Measurements from ENCODE around the gene FAF2. TPM values are rescaled to one million over a fixed set of nuclear protein-coding genes. Genes with fewer than 3 reads are reported as not detected.

The FAF2 gene
- total RNA-seq, 4 donors from 2014 or later = 14.0 to 20.7 (median 14.7) TPM

DNA sequence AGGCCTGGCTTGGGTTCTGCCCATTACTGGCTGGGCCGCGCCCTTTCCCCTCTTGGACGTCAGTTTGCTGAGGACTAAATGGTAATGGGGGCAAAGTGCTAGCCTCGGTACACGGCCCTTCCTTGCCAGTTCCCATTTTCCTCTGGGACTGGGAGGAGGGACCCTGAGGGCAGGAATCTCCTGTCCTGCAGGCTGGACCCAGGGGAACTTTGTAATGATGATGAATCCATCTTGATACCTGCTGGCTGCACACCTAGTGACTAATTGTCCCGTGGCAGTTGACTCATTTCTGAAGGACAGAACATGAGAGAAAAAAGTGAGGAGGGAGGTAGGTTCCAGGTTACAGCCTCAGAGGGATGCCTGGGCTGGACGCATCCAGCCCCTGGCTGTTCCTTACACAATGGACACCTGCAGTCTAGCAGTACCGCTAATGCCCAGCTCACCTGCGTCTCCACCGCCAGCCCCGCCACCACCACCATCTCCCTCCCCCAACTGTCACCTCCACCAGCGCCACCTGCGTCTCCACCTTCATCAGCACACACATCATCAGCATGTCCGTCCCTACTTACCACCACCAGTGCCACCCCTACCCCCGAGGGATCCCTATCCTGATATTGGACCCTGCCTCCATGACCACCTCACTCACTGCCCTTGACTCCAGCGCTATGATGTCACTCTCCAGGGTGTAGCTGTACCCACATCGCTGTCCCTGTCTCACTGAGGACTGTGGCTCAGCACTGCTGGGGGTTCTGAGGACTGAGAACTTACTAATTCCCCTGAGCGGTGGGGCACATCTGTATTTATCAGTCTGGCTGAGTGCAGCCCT lies 105.3 kb downstream of the FAF2 start:
- Histone ChIP-seq H3K27me3 (peaks cover 12 to 32% (median 18%) of the 10 kb centered on the region in 3 donors), H3K4me3 (no peak overlapping the region), H3K4me1 (no peaks in the 10 kb centered on the region), H3K9me3 (no peaks in the 10 kb centered on the region), H3K36me3 (no peaks in the 10 kb centered on the region), H3K27ac (no peak overlapping the region)
- in situ Hi-C loops (cut with MboI; ENCODE audit: low sequenced_read_pairs in 4 of 4) = no loop called here
- DNase-seq (no peak), ATAC-seq (no peak)
- intact Hi-C loops (cut with DNase I; ENCODE audit: low total_unique reads) = no loop called here
- no peak for TF ChIP-seq POLR2A (IDR thresholded peaks at IDR 0.05)
- TF ChIP-seq, protein P1, sequence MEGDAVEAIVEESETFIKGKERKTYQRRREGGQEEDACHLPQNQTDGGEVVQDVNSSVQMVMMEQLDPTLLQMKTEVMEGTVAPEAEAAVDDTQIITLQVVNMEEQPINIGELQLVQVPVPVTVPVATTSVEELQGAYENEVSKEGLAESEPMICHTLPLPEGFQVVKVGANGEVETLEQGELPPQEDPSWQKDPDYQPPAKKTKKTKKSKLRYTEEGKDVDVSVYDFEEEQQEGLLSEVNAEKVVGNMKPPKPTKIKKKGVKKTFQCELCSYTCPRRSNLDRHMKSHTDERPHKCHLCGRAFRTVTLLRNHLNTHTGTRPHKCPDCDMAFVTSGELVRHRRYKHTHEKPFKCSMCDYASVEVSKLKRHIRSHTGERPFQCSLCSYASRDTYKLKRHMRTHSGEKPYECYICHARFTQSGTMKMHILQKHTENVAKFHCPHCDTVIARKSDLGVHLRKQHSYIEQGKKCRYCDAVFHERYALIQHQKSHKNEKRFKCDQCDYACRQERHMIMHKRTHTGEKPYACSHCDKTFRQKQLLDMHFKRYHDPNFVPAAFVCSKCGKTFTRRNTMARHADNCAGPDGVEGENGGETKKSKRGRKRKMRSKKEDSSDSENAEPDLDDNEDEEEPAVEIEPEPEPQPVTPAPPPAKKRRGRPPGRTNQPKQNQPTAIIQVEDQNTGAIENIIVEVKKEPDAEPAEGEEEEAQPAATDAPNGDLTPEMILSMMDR (IDR thresholded peaks at IDR 0.05 in 4 of 5, conservative IDR thresholded peaks at IDR 0.05 in 1 of 5) = no peak

DNA sequence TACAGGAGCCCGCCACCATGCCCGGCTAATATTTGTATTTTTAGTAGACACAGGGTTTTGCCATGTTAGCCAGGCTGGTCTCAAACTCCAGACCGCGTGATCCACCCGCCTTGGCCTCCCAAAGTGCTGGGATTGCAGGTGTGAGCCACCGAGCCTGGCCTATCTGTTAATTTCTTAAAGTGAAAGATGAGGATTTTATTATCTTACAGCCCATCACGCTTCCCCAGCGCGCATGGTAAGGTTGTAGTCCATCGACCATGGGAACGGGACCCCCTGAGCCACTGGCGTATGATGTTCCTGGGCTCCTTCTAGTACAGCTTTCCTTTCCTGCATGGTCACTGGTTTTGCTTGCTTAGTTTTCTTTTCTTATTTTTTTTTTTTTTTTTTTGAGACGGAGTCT lies 109.7 kb downstream of the FAF2 start:
- H3K27me3 ChIP-seq = peaks cover 9 to 18% (median 17%) of the 10 kb centered on the region in 3 donors
- H3K4me3 ChIP-seq = no peak overlapping the region
- DNase-seq (no peak), ATAC-seq (no peak)
- H3K27ac ChIP-seq = no peak overlapping the region
- in situ Hi-C loops (cut with MboI; ENCODE audit: low sequenced_read_pairs in 4 of 4) = no loop called here
- intact Hi-C loops (cut with DNase I; ENCODE audit: low total_unique reads) = no loop called here
- no peaks in the 10 kb centered on the region for H3K9me3 ChIP-seq
- H3K4me1 ChIP-seq = no peaks in the 10 kb centered on the region
- no peak for TF ChIP-seq POLR2A (IDR thresholded peaks at IDR 0.05)
- TF ChIP-seq, protein P1 (IDR thresholded peaks at IDR 0.05 in 4 of 5, conservative IDR thresholded peaks at IDR 0.05 in 1 of 5) = no peak
- H3K36me3 ChIP-seq = no peaks in the 10 kb centered on the region

Other genes with a start within 250 kb of the FAF2 start
- gene SIMC1, start 210.0 kb upstream of the FAF2 start, total RNA-seq = 10 to 100 TPM in 2 of 4 donors, 1 to 10 TPM in 2; 5.1 to 45.8 (median 11.5) TPM
- 100 to 1,000 TPM in 1 of 4 donors, 10 to 100 TPM in 3; 76.3 to 174 (median 84.1) TPM for gene KIAA1191, start 86.6 kb upstream of the FAF2 start, total RNA-seq
- gene ARL10, start 82.9 kb upstream of the FAF2 start, total RNA-seq = 1 to 10 TPM; 1.4 to 4.7 (median 2.4) TPM
- gene NOP16, start 59.8 kb upstream of the FAF2 start, total RNA-seq = 10 to 100 TPM; 21.6 to 43.5 (median 33.9) TPM
- gene HIGD2A, start 59.6 kb upstream of the FAF2 start, total RNA-seq = 100 to 1,000 TPM; 189 to 274 (median 229) TPM
- 100 to 1,000 TPM; 261 to 386 (median 302) TPM for gene CLTB, start 31.8 kb upstream of the FAF2 start, total RNA-seq
- gene RNF44, start 89.0 kb downstream of the FAF2 start, total RNA-seq = 1 to 10 TPM; 4.1 to 7.0 (median 6.7) TPM
- gene CDHR2, start 101.0 kb downstream of the FAF2 start, total RNA-seq = under 1 TPM in 3 of 4 donors, not detected in 1; 0.07 to 0.27 (median 0.20) TPM
- under 1 TPM; 0.35 to 0.78 (median 0.47) TPM for gene GPRIN1, start 161.8 kb downstream of the FAF2 start, total RNA-seq
- gene SNCB, start 182.1 kb downstream of the FAF2 start, total RNA-seq = under 1 TPM in 1 of 4 donors, not detected in 3; 0.20 TPM
- gene EIF4E1B, start 182.3 kb downstream of the FAF2 start, total RNA-seq = not detected
- 10 to 100 TPM; 13.3 to 35.7 (median 27.2) TPM for gene TSPAN17, start 199.1 kb downstream of the FAF2 start, total RNA-seq